H7 (cell line): ENCODE measurements around the gene IRAK1. TPM values are rescaled to one million over a fixed set of nuclear protein-coding genes. Genes with fewer than 3 reads are reported as not detected.
"Not testable (repeated sequence)": the region's sequence is repeated elsewhere in the genome, so short reads cannot be mapped to it uniquely, and the experiment has no call there.

Experiments used
- DNase-seq: peaks from one replicate; pipeline ENCODE4 v3.0.0; 2012
- H3K27me3 ChIP-seq: 2 replicates; pipeline ENCODE4 v1.6.0; 2011; ENCODE audit warnings: mild to moderate bottlenecking, low read length; ENCODE audit not compliant: control insufficient read depth, insufficient read depth
- H3K36me3 ChIP-seq: replicated peaks from 2 replicates; pipeline ENCODE4 v1.5.1; 2011; ENCODE audit warnings: low read length; ENCODE audit not compliant: control insufficient read depth, insufficient read depth
- H3K4me3 ChIP-seq: 2 replicates; pipeline ENCODE4 v1.5.1; 2011; ENCODE audit warnings: low read depth, mild to moderate bottlenecking, control low read depth, low read length, moderate library complexity; ENCODE audit not compliant: insufficient read depth
- total RNA-seq: library from RNA; depleted of rRNA; stranded (reverse); fragments of >200 nt; shearing (Covaris generic); gene quantifications from 2 replicates; pipeline ENCODE4 v1.2.3, GENCODE V29; 2014

IRAK1 gene
- total RNA-seq, 1 experiment from 2014 or later = 34.4 TPM

DNA sequence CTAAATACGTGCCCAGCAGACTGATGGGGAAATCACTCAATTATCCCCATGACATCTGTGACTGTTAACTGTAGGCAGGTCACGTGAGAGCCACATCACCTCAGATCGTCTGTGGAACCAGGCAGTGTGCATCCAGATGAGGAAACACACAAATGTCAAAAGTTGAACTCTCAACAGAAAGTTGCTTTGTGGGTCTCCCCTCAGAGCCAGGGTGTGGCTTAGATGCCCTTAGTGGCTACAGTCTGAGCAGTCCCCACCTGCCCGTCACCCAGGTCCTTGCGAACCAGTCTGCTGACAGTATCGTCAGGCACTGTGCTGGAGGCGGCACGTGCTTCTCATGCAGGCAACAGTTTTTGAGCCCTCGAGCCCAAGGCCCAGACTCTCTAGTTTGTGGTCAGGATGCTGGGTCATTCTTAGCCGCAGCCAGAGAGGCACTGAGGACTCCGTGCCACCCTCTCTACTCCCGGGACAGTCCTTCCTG is 36.3 kb downstream of the IRAK1 start:
- no peak overlapping the region for H3K4me3 ChIP-seq
- no peaks in the 10 kb centered on the region for H3K36me3 ChIP-seq
- no peak for DNase-seq
- H3K27me3 ChIP-seq = no peaks in the 10 kb centered on the region

DNA sequence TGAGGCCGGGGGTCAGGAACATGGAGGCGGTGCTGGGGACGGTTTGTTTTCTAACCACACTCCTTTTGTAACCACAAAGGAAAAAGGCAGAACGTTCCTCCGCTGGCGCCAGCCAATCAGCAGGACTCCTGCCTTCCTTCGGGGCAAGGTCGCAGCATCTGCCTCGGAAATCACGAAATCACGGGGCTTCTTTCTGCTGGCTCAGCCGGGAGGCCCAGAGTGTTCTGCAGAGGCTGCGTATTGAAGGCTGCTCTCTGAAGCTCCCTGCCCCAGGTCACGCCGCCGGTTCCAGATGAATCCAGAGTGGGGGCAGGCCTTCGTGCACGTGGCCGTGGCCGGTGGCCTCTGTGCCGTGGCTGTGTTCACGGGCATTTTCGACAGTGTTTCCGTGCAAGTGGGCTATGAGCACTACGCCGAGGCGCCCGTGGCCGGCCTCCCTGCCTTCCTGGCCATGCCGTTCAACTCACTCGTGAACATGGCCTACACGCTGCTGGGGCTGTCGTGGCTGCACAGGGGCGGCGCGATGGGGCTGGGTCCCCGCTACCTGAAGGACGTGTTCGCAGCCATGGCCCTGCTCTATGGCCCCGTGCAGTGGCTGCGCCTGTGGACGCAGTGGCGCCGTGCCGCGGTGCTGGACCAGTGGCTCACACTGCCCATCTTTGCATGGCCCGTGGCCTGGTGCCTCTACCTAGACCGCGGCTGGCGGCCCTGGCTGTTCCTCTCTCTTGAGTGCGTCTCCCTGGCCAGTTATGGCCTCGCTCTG is 37.8 kb downstream of the IRAK1 start:
- Histone ChIP-seq H3K4me3 (no peak overlapping the region), H3K27me3 (no peaks in the 10 kb centered on the region), H3K36me3 (no peaks in the 10 kb centered on the region)
- peak; percentile 47 for DNase-seq

DNA sequence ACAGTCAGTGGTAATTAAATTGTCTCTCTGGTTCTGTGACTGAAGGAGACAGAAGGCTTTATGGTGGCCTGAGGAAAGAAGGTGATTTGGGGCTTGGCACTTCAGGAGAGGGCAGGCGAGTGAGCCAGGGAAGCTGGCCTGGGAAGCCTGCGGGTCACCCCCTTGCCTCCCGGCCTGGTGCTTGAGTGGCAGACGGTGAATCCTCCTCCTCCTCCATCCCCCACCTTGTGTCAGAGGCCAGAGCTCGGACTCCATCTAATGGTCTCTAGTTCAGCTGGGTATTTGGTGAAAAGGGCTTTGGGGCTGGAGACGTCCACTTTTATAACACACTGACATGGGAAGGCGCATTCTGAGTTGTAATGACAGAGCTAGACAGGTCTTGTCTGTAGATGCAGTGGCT is 38.5 kb downstream of the IRAK1 start:
- DNase-seq = peak; percentile 65
- H3K36me3 ChIP-seq = no peaks in the 10 kb centered on the region
- no peak overlapping the region for H3K4me3 ChIP-seq
- H3K27me3 ChIP-seq = no peaks in the 10 kb centered on the region

DNA sequence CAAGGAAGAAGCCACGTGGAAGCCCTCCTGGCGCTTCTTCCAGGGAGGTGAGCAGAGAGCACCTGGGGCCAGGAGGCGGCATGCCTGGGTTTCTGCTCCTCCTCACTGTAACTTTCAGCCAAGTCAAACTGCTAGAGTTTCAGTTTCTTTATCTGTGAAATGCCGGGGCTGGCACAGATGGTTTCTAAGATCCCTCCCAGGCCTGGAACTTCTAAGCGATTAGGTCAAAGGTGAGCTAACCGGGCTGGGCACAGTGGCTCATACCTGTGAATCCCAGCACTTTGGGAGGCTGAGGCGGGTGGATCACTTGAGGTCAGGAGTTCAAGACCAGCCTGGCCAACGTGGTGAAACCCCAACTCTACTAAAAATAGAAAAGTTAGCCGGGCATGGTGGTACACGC is 39.3 kb downstream of the IRAK1 start:
- not testable (repeated sequence) for H3K4me3 ChIP-seq, H3K27me3 ChIP-seq, H3K36me3 ChIP-seq, DNase-seq

DNA sequence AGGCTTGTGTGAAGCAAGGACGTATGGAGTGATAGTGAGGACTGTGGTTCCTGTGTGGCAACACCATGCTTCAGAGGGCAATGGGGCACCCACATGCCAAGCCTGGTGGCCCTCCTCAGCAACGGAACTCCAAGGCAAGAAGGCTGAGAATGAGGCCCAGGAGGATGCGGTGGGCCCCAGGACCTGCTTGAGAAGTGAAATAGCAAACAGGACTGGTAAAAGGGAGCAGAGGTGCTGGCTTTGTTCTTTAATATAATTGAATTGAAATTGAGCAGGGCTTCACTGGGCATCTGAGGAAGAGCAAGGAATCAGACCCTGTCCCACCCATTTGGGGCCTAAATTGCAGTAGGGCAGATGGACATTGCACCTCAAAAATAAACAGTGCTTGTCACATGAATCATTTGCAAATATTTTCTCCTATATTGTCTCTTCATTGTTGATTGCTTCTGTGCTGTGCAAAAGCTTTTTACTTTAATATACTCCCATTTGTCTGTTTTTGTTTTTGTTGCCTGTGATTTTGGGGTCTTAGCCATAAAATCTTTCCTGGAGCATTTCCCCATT is 44.9 kb downstream of the IRAK1 start:
- Histone ChIP-seq H3K27me3 (no peaks in the 10 kb centered on the region), H3K36me3 (no peaks in the 10 kb centered on the region), H3K4me3 (no peak overlapping the region)
- no peak for DNase-seq

DNA sequence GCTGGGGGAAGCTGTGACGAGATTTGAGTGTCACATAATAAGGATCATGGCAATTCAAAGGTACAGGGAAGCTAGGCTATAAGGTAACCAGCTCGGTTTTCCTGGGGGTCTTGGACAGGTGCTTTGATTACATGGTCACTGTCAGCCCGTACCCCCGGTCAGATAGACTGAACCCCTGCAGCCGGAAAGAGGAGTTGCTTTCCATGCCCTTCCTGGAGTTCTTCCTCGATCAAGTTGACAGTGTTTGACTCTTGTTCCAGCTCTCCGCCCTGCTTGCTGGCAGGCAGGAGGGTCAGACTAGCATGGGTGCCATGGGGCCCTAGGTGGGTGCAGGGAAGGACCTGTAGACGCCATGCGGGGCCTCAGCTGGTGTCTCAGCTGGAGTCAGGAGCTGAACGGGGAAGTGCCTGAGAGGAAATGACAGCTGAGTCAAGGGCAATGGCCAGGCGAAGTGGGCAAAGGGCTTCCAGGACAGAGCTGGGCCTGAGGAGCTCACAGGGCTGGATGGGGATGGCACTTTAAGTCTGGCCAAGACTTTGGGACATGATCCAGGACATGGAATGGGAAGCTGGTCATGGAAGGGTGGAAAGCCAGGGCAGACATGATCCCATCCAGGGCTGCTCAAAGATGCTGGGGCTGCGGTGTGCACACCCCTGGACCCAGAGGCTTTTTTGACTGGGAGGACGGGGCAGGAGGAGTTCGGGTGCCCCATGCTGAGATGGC is 45.5 kb downstream of the IRAK1 start:
- Histone ChIP-seq H3K36me3 (no peaks in the 10 kb centered on the region), H3K4me3 (no peak overlapping the region), H3K27me3 (no peaks in the 10 kb centered on the region)
- no peak for DNase-seq

DNA sequence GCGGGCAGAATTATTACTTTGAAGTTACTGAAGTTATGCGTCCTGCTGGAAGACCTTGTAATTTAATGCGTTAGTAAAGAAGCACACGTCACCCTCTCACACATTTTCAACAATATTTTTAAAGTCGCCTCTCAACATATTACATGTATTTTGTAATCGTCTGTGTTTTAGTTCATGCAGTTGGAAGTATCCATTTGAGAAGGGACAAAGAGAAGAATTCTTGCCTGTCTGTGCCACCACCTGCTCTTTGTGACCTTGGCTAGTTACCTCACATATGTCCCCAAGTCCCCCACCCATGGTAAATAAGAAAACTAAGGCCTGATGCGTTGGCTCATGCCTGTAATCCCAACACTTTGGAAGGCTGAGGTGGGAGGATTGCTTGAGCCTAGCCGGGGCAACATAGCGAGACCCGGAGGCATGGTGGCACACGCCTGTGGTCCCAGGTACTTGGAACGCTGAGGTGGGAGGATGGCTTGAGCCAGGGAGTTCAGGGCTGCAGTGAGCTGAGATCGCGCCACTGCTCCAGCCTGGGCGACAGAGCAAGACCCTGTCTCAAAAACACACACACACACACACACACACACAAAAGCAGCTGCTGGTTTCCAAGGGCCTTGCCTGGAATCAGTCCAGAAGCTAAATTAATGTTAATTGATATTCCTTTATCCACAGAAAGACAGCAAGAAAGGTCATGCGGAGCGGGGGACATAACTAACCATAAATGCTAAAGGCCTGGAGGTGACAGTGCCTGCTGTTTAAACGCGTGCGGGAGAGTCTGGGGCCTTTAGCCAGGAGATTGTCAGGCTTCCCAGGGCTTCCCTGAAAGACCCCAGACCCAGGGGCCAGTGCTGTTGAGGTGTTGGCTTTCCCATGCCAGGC is 46.3 kb downstream of the IRAK1 start:
- no peaks in the 10 kb centered on the region for H3K36me3 ChIP-seq
- no peaks in the 10 kb centered on the region for H3K27me3 ChIP-seq
- no peak for DNase-seq
- peak overlapping the region; percentile 96 for H3K4me3 ChIP-seq

DNA sequence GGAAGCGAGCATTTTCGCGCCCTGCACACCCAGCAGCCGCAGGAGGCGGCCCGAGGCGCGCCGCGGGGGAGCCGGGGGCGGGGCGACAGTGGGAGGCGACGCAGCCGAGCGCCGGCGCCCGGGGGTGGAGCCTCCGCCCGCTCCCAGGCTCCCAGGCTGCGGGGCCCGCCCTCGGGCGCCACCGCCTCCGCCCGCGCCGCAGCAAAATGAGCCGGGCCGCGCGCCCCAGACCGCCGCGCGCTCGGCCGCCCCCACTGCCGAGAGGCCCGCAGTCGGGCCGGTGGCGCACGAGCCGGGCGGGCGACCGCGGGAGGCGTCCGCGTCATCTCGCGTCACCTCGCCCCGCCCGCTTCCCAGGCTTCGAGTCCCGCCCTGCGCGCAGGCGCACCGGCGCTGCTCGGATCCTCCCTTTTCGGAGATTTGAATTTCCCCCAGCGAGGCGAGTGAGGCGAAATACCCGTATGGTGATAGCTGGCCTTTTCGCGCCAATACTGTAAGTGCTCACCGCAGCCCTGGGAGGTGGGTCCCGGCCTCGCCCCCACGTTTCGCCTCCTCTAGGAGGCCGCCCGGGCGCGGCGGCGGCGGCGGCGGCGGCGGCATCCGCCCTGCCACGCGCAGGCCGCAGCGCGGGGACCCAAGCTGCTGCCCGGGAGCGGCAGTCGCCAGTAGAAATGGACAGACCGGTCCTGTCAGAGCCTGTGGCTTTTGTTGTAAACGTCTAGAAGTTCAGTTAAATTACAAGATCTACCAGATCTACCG is 47.2 kb downstream of the IRAK1 start, which contains the start of gene TMEM187:
TSS of gene TMEM187 (plus strand) at position 387 of the 759 bp plus-strand sequence. CDS start 9,309 bp downstream, outside the sequence.
- Histone ChIP-seq H3K36me3 (no peaks in the 10 kb centered on the region), H3K27me3 (no peaks in the 10 kb centered on the region), H3K4me3 (peak within 1 kb of the TSS; percentile 96)
- DNase-seq = peak; percentile 98

DNA sequence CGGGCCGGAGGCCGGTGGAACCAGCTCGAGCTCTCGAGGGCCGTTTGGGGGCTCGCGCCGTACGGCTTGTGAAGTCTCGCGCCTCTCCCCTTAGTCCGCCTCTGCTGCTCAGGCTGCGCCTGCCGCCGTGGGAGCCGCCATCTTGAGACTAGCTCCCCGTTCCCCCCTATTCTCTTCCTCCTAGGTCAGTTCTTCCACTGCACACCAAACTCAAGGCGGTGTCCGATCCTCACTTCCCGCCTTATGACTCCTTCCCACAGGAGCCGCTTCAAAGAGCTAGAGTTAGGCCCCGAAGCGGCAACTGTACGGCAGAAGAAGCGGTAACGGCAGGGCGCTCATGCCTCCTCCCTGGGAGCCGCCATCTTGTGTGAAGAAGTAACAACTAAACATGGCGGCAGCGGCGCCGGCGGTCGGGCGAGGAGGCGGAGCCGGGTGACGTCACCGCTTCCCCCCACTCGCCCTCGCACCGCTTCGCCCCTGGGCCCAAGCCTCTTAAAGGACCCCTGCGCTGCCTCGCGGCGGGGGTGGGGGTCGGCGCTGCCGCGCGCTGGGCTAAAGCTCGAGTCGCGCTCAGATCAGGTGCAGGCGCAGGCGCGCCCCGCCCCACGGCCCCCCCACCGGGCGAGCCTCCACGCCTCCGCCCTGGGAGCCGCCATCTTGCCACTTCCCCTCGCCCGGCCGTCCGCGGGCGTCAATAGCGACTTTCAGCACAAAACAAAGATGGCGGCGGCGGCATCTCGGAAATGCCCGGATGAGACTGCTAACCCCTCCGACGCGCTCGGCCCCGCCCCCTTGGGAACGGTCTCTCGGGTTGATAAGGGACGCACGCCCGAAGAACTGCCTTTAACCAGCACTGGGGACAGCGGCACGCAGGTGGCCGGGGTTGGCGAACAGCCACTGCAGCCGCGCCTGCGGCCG is 48.0 kb downstream of the IRAK1 start, which contains the start of gene HCFC1:
TSS of gene HCFC1 (minus strand) at position 369 of the 918 bp plus-strand sequence. CDS start 978 bp downstream, outside the sequence.
- peak within 1 kb of the TSS; percentile 96 for H3K4me3 ChIP-seq
- DNase-seq = peak; percentile 96
- no peaks in the 10 kb centered on the region for H3K27me3 ChIP-seq
- no peaks in the 10 kb centered on the region; the same call in 1 of the 2 replicates for H3K36me3 ChIP-seq

DNA sequence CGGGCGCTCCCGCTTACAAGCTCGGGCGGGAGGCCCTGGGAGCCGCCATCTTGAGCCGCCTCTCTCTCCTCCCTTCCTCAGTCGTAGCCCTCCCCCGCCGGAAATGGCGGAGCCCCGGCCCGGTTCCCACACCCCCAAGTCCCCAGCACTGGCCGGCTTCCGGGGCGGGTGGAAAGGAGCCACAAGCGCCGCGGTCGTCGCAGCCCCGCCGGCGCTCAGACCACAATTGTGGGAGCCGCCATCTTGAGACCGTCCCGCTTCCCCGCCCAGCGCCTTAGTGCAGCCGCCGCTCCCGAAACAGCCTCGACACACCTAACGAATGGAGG is 48.6 kb downstream of the IRAK1 start:
- peak; percentile 95 for DNase-seq
- H3K27me3 ChIP-seq = no peaks in the 10 kb centered on the region
- H3K36me3 ChIP-seq = no peaks in the 10 kb centered on the region; the same call in 1 of the 2 replicates
- H3K4me3 ChIP-seq = peak overlapping the region; percentile 96

DNA sequence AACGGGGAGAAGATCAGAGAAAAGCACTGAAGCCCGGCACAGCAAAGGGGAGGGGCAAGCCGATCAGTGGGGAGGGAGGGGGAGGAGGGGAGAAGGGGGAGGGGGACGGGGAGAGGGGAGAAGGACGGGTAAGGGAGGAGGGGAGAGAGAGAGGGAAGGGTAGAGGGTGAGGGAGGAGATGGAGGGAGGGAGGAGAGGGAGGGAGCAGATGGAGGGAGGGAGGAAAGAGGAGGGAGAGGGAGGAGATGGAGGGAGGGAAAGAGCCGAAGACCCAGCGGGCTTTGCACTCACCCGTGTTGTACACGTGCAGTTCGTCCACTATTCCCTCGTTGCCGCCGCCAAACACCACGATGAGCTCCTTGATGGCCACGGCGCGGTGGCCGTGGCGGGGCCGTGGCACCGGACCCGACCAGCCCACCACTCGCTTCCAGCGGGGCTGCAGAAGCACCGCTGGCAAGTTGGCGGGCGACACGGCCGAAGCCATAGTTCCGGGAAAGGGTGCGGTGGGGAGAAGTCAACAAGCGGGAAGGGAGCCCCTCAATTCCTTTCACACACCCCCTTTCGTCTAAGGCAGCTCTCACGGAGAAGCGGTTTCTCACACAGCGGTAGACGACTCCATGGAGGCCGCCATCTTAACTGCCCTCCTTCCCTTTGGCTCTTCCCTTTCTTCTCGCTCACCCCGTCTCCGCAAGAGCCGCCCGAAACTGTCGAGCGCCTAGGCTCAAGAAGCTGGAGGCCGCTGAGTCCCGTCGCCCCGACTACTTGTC is 49.2 kb downstream of the IRAK1 start:
- no peaks in the 10 kb centered on the region; the same call in 1 of the 2 replicates for H3K36me3 ChIP-seq
- H3K4me3 ChIP-seq = peak overlapping the region; percentile 96
- DNase-seq = peak; percentile 92
- no peaks in the 10 kb centered on the region for H3K27me3 ChIP-seq

DNA sequence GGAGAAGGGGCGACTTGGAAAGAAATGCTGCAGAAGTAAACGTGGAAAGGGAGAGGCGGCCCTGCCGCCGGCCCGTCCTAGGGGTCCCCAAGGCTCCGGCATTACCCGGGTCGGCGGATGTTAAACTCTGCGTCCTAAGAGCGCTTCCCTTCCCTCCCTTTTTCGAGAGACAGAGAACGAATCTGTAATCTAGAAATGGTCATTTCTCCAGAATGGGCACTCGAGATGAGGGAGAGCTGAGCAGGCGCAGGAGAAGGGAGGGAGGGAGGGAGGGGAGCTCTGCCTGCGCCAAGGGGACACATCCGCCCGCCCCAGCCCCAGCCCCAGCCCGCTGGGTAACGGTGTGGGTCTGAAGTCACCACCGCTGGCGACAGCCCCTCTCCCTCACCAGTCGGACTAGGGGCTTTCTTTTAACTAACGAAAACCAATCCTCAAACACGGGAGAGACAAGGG is 49.8 kb downstream of the IRAK1 start:
- H3K4me3 ChIP-seq = peak overlapping the region; percentile 96
- H3K36me3 ChIP-seq = no peaks in the 10 kb centered on the region; the same call in 1 of the 2 replicates
- DNase-seq = peak; percentile 71
- H3K27me3 ChIP-seq = no peaks in the 10 kb centered on the region
